ENCODE measurements around the gene INAFM1. TPM values are rescaled to one million over a fixed set of nuclear protein-coding genes. Genes with fewer than 3 reads are reported as not detected.

The INAFM1 gene
- polyA plus RNA-seq, 1 experiment, result 2.9 TPM

DNA sequence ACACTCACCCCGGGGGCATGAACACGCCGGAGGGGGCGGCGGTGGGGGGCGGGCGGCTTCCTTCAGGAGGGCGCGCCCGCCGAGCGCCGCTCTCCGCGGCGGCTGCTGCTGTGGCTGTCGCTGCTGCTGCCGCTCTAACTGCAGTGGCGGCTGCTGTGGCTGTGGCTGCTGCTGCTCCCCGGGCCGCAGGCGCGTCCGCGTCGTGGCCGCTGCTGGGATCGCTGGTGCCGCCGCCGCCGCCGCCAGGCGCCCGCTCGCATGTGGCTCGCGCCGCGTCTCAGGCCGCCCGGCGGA is 43.8 kb upstream of the INAFM1 start, which contains the start of gene BBC3:
BBC3 (minus strand) TSS at position 279 of the 294 bp plus-strand sequence. CDS start 2,768 bp downstream, outside the sequence.
- ChIA-PET POLR2A (no interaction called here), CTCF (no interaction called here)
- Histone ChIP-seq H3K36me3 (ENCODE audit: control insufficient read depth, insufficient read depth, low read length) (peaks cover 5% of the 10 kb centered on the region), H3K4me3 (ENCODE audit: low read depth, low read length) (peak within 1 kb of the TSS; percentile 77), H3K27me3 (ENCODE audit: control insufficient read depth, insufficient read depth, low read length) (no peaks in the 10 kb centered on the region)
- TF ChIP-seq CTCF (IDR thresholded peaks at IDR 0.05; ENCODE audit: insufficient read depth, low read depth, low read length), result no peak
- no peak for DNase-seq (ENCODE audit: low read depth)

GRCh38 chr19:47231215-47232054 is 43.2 kb upstream of the INAFM1 start:
- ChIA-PET POLR2A (no interaction called here), CTCF (interaction anchor here (1.0 to 2.4 kb wide), 2 partner anchors 13 to 218 kb away, joined by 4 to 13 read pairs; no protein-coding TSS in a partner anchor)
- TF ChIP-seq CTCF (IDR thresholded peaks at IDR 0.05; ENCODE audit: insufficient read depth, low read depth, low read length), result no peak
- Histone ChIP-seq H3K4me3 (ENCODE audit: low read depth, low read length) (peak overlapping the region; percentile 28), H3K27me3 (ENCODE audit: control insufficient read depth, insufficient read depth, low read length) (no peaks in the 10 kb centered on the region), H3K36me3 (ENCODE audit: control insufficient read depth, insufficient read depth, low read length) (peaks cover 5% of the 10 kb centered on the region)
- peak; percentile 46 for DNase-seq (ENCODE audit: low read depth)

DNA sequence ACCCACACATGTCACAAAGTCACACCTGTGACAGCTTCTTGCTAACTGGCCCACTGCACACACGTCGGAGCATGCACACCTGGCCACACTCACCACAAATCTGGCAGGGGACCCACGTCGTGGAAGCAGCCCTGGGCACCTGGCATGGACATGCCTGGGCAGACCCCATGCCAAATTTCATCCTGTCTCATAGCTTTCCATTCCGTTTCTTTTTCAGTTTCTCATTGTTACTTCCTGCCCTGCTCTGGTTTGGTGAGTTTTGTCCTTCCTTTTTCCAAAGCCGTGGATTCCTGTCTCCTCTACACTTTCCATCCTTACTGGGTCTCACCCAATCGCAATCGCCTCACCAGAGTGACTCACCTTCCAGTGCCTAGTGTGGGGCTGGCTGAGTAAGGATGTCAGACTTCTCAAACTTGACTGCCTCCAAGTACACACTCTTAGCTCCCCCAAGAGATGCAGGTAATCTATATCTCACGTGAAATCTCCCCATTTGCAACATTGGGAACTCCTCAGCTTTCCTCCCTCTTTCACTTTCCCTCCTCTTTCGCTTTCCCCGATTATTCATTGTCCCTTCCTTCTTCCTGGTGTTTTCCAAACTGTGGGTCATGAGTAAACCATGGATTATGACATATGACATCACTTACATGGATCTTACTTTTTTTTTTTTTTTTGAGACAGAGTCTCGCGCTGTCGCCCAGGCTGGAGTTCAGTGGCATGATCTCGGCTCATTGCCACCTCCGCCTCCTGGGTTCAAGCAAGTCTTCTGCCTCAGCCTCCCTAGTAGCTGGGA is 42.1 kb upstream of the INAFM1 start:
- TF ChIP-seq CTCF (IDR thresholded peaks at IDR 0.05; ENCODE audit: insufficient read depth, low read depth, low read length), result no peak
- ChIA-PET CTCF (interaction anchor here (1.0 to 2.4 kb wide), 5 partner anchors 11 to 601 kb away, joined by 3 to 13 read pairs (median 5); no protein-coding TSS in a partner anchor), POLR2A (interaction anchor here (0.6 to 1.2 kb wide), 2 partner anchors 10 to 34 kb away, joined by 3 to 5 read pairs; no protein-coding TSS in a partner anchor)
- H3K27me3 ChIP-seq (ENCODE audit: control insufficient read depth, insufficient read depth, low read length), result no peaks in the 10 kb centered on the region
- H3K4me3 ChIP-seq (ENCODE audit: low read depth, low read length), result peak overlapping the region; percentile 20
- DNase-seq (ENCODE audit: low read depth), result peak; percentile 41
- H3K36me3 ChIP-seq (ENCODE audit: control insufficient read depth, insufficient read depth, low read length), result no peaks in the 10 kb centered on the region

DNA sequence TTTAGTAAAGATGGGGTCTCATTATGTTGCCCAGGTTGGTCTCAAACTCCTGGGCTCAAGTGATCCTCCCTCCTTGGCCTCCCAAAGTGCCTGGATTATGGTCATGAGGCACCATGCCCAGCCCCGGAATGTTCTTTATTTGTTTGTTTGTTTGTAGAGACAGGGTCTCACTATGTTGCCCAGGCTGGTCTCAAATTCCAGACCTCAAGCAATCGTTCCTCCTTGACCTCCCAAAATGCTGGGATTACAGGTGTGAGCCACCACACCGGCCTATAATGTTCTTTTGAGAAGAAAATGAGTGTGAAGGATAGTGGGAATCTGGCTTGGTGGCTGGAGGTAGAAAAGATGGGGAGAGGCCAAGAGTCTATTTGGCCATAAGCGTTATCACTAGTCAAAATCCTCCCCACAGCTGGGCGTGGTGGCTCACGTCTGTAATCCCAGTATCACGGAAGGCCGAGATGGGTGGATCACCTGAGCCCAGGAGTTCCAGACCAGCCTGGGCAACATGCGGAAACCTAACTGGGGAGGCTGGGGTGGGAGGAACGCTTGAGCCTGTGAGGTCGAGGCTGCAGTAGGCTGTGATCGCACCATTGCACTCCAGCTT is 38.5 kb upstream of the INAFM1 start:
- no peak for DNase-seq (ENCODE audit: low read depth)
- no peak for TF ChIP-seq CTCF (IDR thresholded peaks at IDR 0.05; ENCODE audit: insufficient read depth, low read depth, low read length)
- no peaks in the 10 kb centered on the region for H3K36me3 ChIP-seq (ENCODE audit: control insufficient read depth, insufficient read depth, low read length)
- ChIA-PET CTCF (interaction anchor here (0.7 kb wide), 1 partner anchor 26 kb away, joined by 3 read pairs; no protein-coding TSS in a partner anchor), POLR2A (no interaction called here)
- no peak overlapping the region for H3K4me3 ChIP-seq (ENCODE audit: low read depth, low read length)
- H3K27me3 ChIP-seq (ENCODE audit: control insufficient read depth, insufficient read depth, low read length), result no peaks in the 10 kb centered on the region

All from BJ (cell line).